K562 (cell line): ENCODE measurements around the gene GCDH. TPM values are rescaled to one million over a fixed set of nuclear protein-coding genes. Genes with fewer than 3 reads are reported as not detected.

Experiments
- ATF1 ChIP-seq, 2 experiments: fragments of 450-650 bp in 1 of 2; IDR thresholded peaks; 2 replicates each; pipeline ENCODE4 v1.6.1; 2016; ENCODE audit warnings: missing compliant biosample characterization in 1 of 2, missing genetic modification characterization in 1 of 2
- ATF3 ChIP-seq, 2 experiments: fragments of 450-650 bp in 1 of 2; sonication (generic) in 1 of 2; formaldehyde crosslinking in 1 of 2; IDR thresholded peaks in 1 of 2; conservative IDR thresholded peaks in 1 of 2; 2 replicates each; pipeline versions ENCODE4 v1.6.1 to v1.8.1; 2016 to 2023; ENCODE audit warnings: mild to moderate bottlenecking in 2 of 2, moderate library complexity in 2 of 2, inconsistent platforms in 1 of 2, missing genetic modification reagents in 1 of 2
- C11orf30 ChIP-seq: fragments of 450-650 bp; IDR thresholded peaks from 2 replicates; pipeline ENCODE4 v1.6.1; 2016; ENCODE audit warnings: low read depth, mild to moderate bottlenecking
- CBFB ChIP-seq: sonication (generic); formaldehyde crosslinking; IDR thresholded peaks from 2 replicates; pipeline ENCODE4 v1.4.0; 2020; ENCODE audit warnings: mild to moderate bottlenecking, missing genetic modification reagents
- CREM ChIP-seq: IDR thresholded peaks from 2 replicates; pipeline ENCODE4 v1.6.1; 2014; ENCODE audit warnings: antibody characterized with exemption, low read depth
- EP300 ChIP-seq: IDR thresholded peaks from 2 replicates; pipeline ENCODE4 v1.6.1; 2012; ENCODE audit warnings: low read length, improper control_type of control experiment
- EP400 ChIP-seq: fragments of 450-650 bp; IDR thresholded peaks from 2 replicates; pipeline ENCODE4 v1.6.1; 2017; ENCODE audit warnings: antibody characterized with exemption, mild to moderate bottlenecking, moderate library complexity
- ESRRB ChIP-seq: fragments of 250-450 bp; sonication (Bioruptor Pico); IDR thresholded peaks from 2 replicates; pipeline ENCODE4 v1.5.0; 2020; ENCODE audit warnings: mild to moderate bottlenecking, moderate library complexity, borderline replicate concordance
- FOXO4 ChIP-seq: fragments of 450-650 bp; formaldehyde crosslinking; IDR thresholded peaks from 2 replicates; pipeline ENCODE4 v1.4.0; 2020; ENCODE audit warnings: mild to moderate bottlenecking, moderate library complexity
- GTF2E2 ChIP-seq: fragments of 200-800 bp; sonication (Bioruptor generic); IDR thresholded peaks from 2 replicates; pipeline ENCODE4 v1.6.1; 2016; ENCODE audit warnings: missing genetic modification characterization, missing compliant biosample characterization
- HDAC8 ChIP-seq: fragments of 450-650 bp; IDR thresholded peaks from 2 replicates; pipeline ENCODE4 v1.6.1; 2016; ENCODE audit warnings: mild to moderate bottlenecking, missing genetic modification characterization, moderate library complexity, missing compliant biosample characterization
- HEY1 ChIP-seq: fragments of 250-450 bp; sonication (Bioruptor Pico); IDR thresholded peaks from 2 replicates; pipeline ENCODE4 v1.5.0; 2020; ENCODE audit warnings: mild to moderate bottlenecking, moderate library complexity, borderline replicate concordance
- ID3 ChIP-seq, 2 experiments: fragments of 250-450 bp in 1 of 2; fragments of 450-650 bp in 1 of 2; sonication (Bioruptor Pico) in 1 of 2; IDR thresholded peaks; 2 replicates each; pipeline versions ENCODE4 v1.6.1 to v1.8.0; 2016 to 2021; ENCODE audit warnings: mild to moderate bottlenecking in 2 of 2, moderate library complexity in 2 of 2, missing compliant biosample characterization in 1 of 2, missing genetic modification characterization in 1 of 2
- MAZ ChIP-seq, 2 experiments: fragments of 450-650 bp in 1 of 2; sonication (generic) in 1 of 2; formaldehyde crosslinking; IDR thresholded peaks in 1 of 2; conservative IDR thresholded peaks in 1 of 2; 2 replicates each; pipeline versions ENCODE4 v1.4.0 to v1.5.0; 2020; ENCODE audit warnings: mild to moderate bottlenecking in 1 of 2, missing genetic modification reagents in 1 of 2
- MTA1 ChIP-seq: fragments of 450-650 bp; IDR thresholded peaks from 2 replicates; pipeline ENCODE4 v1.6.1; 2017; ENCODE audit warnings: borderline replicate concordance
- PTTG1 ChIP-seq: fragments of 450-650 bp; IDR thresholded peaks from 2 replicates; pipeline ENCODE4 v1.6.1; 2016; ENCODE audit warnings: low read depth, mild to moderate bottlenecking, missing genetic modification characterization, missing compliant biosample characterization
- SRSF9 ChIP-seq: fragments of 200-400 bp; formaldehyde crosslinking; IDR thresholded peaks from 2 replicates; pipeline ENCODE4 v1.6.1; 2017; ENCODE audit warnings: low read depth, low read length, borderline replicate concordance
- ZBTB1 ChIP-seq: sonication (generic); formaldehyde crosslinking; IDR thresholded peaks from 2 replicates; pipeline ENCODE4 v1.8.1; 2023; ENCODE audit warnings: missing genetic modification reagents, low read depth, mild to moderate bottlenecking, borderline replicate concordance
- ZFP36 ChIP-seq: fragments of 150-350 bp; IDR thresholded peaks from 2 replicates; pipeline ENCODE4 v1.6.1; 2018; ENCODE audit warnings: low read length, low read depth; ENCODE audit not compliant: partially characterized antibody
- ZNF134 ChIP-seq: fragments of 250-450 bp; sonication (Bioruptor Pico); conservative IDR thresholded peaks from 2 replicates; pipeline ENCODE4 v1.4.0; 2020
- ZNF217 ChIP-seq: sonication (generic); formaldehyde crosslinking; IDR thresholded peaks from 2 replicates; pipeline ENCODE4 v1.8.0; 2022; ENCODE audit warnings: mild to moderate bottlenecking, missing genetic modification reagents
- ZNF41 ChIP-seq: fragments of 250-450 bp; sonication (Bioruptor Pico); conservative IDR thresholded peaks from 2 replicates; pipeline ENCODE4 v1.4.0; 2020; ENCODE audit warnings: mild to moderate bottlenecking
- ZNF445 ChIP-seq: fragments of 250-450 bp; sonication (Bioruptor Pico); IDR thresholded peaks from 2 replicates; pipeline ENCODE4 v1.4.0; 2020; ENCODE audit warnings: low read depth, mild to moderate bottlenecking, moderate library complexity
- ZNF644 ChIP-seq: fragments of 200-800 bp; sonication (Bioruptor generic); IDR thresholded peaks from 2 replicates; pipeline ENCODE4 v1.6.1; 2016; ENCODE audit warnings: low read depth, missing genetic modification characterization, missing compliant biosample characterization
- ZNF785 ChIP-seq: fragments of 250-450 bp; sonication (Bioruptor Pico); IDR thresholded peaks from 2 replicates; pipeline ENCODE4 v1.4.0; 2020; ENCODE audit warnings: mild to moderate bottlenecking
- polyA plus RNA-seq, 8 experiments: library from polyadenylated mRNA; depleted of rRNA in 4 of 8; stranded (reverse) in 5 of 8; unstranded in 3 of 8; fragments of >200 nt; fragmentation: Nextera tagmentation in 2 of 8; fragmentation: Illumina TruSeq in 1 of 8; extraction: Ambion mirVana in 2 of 8; extraction: Trizol in 1 of 8; gene quantifications; 2 replicates each; pipeline versions ENCODE4 v1.2.1 to v1.2.3, GENCODE V29; 2011 to 2014; ENCODE audit warnings: inconsistent platforms in 1 of 8, missing spikeins in 1 of 8
- total RNA-seq, 7 experiments: library from RNA; depleted of rRNA in 6 of 7; stranded (reverse); fragments of >200 nt in 6 of 7; fragmentation: Illumina TruSeq in 2 of 7; extraction: Trizol in 2 of 7; gene quantifications; 2 replicates each; pipeline versions ENCODE4 v1.2.1 to v1.2.3, GENCODE V29; 2011 to 2021; ENCODE audit warnings: low replicate concordance in 1 of 7

The GCDH gene
- total and polyA plus RNA-seq, 9 of the 15 experiments (the other 6 are each of a cell fraction or from before 2014, with no cell fraction given), result 2.9 to 50.8 (median 19.1) TPM

- TF ChIP-seq ZFP36, result no peak
- peak; percentile 99 for TF ChIP-seq C11orf30
- 0 out of 2 replicates have a peak, but pooled peaks have one; percentile 13 for TF ChIP-seq EP300
- no peak for TF ChIP-seq ZNF785 (CRISPR knock-in tag)
- no peak for TF ChIP-seq GTF2E2 (tag)
- no peak for TF ChIP-seq FOXO4 (CRISPR knock-in tag)
- TF ChIP-seq EP400, result peak; percentile 79; the same call in 1 of the 2 replicates
- TF ChIP-seq MAZ (CRISPR knock-in tag; conservative IDR thresholded peaks at IDR 0.05 in 1 of 2, IDR thresholded peaks at IDR 0.05 in 1 of 2), result peak; percentile 98 to 100
- TF ChIP-seq ID3 (CRISPR knock-in tag; IDR thresholded peaks at IDR 0.05), result no peak
- 0 out of 2 replicates have a peak, but pooled peaks have one; percentile 35 for TF ChIP-seq ID3 (tag; IDR thresholded peaks at IDR 0.05)
- TF ChIP-seq ATF1 (CRISPR knock-in tag; IDR thresholded peaks at IDR 0.05), result peak; percentile 65; the same call in 1 of the 2 replicates
- TF ChIP-seq ATF1 (tag; IDR thresholded peaks at IDR 0.05), result peak; percentile 97
- TF ChIP-seq CREM, result peak; percentile 97
- no peak for TF ChIP-seq ZNF445
- no peak for TF ChIP-seq ZBTB1
- TF ChIP-seq ZNF644 (tag), result no peak
- TF ChIP-seq ZNF134 (CRISPR knock-in tag), result no peak
- no peak for TF ChIP-seq CBFB (CRISPR knock-in tag)
- no peak for TF ChIP-seq HEY1 (CRISPR knock-in tag)
- no peak; the same call in 1 of the 2 replicates for TF ChIP-seq ZNF217 (CRISPR knock-in tag)
- no peak for TF ChIP-seq HDAC8 (tag)
- TF ChIP-seq SRSF9, result no peak
- TF ChIP-seq MTA1, result peak; percentile 96
- TF ChIP-seq ESRRB (CRISPR knock-in tag), result no peak
- TF ChIP-seq PTTG1 (tag), result no peak
- TF ChIP-seq ATF3 (IDR thresholded peaks at IDR 0.05), result no peak
- peak; percentile 81 for TF ChIP-seq ATF3 (CRISPR knock-in tag; conservative IDR thresholded peaks at IDR 0.05)
- TF ChIP-seq ZNF41 (CRISPR knock-in tag), result no peak
Measured at GRCh38 chr19:12890787-12891552, at the start of gene GCDH (continued).
